Stimulated activated CD4-positive, alpha-beta T cell treated with anti-CD3 and anti-CD28 coated beads, TNF-alpha, amount 100 ng/mL, for 4 hours (primary cell): Measurements from ENCODE around the gene HSPG2.
"Not testable (repeated sequence)": the region's sequence is repeated elsewhere in the genome, so short reads cannot be mapped to it uniquely, and the experiment has no call there.

ENCODE experiments used
- DNase-seq, 3 experiments: peaks; one replicate each; pipeline ENCODE4 v3.0.0-alpha.2; 2020; ENCODE audit warnings: low read depth in 3 of 3

HSPG2 gene

DNA sequence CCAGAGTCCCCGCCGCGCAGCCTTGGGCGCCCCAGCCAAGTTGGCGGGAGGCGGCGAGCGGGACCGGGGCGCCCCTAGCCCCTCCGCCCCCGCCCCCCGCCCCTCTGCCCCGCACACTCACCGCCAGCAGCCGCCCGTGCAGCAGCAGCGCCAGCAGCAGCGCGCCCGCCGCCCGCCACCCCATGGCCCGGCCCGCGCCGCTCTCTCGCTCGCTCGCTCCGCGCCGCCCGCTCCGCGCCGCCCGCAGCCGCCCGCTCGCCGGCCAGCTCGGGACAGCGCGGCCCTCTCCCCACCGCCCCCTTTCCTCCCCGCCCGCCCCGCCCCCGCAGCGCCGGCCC is at the start of gene HSPG2:
TSS of gene HSPG2 (minus strand) at position 277 of the 338 bp plus-strand sequence. CDS start at position 184, 93 bp downstream.
- DNase-seq, result no peak

DNA sequence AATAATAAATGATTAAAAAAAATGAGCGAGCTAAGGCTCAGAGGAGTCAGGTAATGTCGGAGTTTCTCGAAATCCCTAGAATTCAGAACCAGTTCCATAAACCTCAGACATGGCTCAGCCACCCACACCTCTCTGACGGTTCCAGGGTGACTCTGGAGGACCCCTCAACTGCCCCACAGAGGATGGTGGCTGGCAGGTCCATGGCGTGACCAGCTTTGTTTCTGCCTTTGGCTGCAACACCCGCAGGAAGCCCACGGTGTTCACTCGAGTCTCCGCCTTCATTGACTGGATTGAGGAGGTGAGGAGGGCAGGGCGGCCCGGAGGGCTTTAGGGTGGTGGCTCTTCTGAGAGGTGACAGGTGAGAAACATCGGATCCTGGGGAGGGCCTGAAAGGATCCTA is 49.3 kb upstream of the HSPG2 start:
- DNase-seq, result not testable (repeated sequence)

DNA sequence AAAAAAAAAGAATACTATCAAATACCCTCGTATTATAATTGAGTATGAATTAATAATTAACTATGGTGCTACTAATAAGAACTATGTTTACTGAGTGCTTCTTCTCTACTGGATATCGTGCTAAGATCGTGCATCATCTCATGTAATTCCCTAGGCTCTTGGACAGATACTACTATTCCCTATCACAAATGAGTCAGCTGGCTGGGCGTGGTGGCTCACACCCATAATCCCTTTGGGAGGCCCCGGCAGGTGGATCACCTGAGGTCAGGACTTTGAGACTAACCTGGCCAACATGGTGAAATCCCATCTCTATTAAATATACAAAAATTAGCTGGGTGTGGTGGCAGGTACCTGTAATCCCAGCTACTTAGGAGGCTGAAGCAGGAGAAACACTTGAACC is 48.8 kb upstream of the HSPG2 start:
- DNase-seq, result not testable (repeated sequence)

DNA sequence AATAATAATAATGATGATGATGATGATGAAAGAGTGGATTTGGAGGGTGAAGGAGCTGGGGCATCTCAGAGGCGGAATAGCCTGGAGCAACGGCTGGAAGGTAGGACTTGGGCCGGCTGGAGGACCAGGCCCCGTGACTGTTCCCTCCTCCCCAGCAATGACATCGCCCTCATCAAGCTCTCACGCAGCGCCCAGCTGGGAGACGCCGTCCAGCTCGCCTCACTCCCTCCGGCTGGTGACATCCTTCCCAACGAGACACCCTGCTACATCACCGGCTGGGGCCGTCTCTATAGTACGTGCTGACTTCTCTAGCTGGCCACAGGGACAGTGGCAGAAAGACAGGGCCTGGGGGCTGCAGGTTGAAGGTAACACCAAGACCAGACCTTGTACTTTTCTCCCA is 46.4 kb upstream of the HSPG2 start:
- DNase-seq, result not testable (repeated sequence)

DNA sequence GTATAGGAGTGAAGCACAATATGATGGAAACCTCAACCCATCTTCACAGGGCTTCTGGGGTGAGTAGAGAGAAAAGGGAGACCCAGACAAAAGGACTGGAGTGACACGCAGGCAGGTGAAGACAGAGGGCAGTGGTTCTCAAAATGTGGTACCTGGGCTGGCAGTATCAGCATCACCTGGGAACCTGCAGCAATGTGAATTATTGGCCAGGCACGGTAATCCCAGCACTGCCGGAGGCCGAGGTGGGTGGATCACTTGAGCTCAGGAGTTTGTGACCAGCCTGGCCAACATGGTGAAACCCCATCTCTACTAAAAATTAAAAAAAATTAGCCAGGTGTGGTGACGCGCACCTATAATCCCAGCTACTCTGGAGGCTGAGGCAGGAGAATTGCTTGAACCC is 45.0 kb upstream of the HSPG2 start:
- DNase-seq, result not testable (repeated sequence)

DNA sequence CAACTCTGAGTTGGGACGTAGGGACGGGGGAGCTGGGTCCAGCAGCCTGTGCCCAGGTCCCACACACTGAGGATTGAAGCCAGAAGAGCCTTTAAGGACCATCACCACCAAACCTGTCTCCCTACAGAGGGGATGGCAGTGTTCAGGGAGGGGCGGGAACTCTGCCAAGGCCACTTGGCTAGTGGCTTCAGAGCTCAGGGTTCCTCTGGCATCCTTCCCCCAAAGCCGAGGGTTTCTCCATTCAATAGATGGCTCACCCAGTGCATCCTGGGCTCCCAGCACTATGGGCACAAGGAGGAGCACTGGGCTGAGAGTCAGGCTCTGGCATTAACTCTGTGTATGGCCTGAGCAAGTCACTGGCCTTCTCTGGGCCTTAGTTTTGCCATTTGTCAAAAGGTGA is 44.1 kb upstream of the HSPG2 start:
- DNase-seq, result not testable (repeated sequence)

DNA sequence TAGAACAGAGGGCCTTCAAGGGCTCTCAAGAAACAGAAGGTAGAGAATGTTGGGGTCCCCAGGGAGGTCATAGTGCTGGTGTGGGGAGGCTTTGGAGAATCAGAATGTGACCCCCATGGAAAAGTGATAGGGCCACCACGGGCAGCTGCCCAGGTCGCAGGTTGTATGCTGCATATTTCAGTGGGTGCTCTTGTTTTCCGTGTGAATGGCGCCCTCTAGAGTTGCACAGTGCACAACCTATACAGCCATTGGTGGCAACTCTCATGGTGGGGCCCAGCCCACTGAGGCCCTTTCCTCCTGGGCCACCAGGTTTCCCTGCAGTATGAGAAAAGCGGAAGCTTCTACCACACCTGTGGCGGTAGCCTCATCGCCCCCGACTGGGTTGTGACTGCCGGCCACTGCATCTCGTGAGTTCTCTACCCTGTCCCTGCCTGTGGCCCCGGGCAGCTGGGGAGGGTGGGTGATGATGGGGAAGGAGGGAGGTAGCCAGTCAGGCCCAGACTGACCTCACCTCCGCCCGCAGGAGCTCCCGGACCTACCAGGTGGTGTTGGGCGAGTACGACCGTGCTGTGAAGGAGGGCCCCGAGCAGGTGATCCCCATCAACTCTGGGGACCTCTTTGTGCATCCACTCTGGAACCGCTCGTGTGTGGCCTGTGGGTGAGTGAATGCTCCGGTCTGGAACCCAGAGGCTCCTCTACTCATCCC is 43.6 kb upstream of the HSPG2 start:
- DNase-seq, result not testable (repeated sequence)

DNA sequence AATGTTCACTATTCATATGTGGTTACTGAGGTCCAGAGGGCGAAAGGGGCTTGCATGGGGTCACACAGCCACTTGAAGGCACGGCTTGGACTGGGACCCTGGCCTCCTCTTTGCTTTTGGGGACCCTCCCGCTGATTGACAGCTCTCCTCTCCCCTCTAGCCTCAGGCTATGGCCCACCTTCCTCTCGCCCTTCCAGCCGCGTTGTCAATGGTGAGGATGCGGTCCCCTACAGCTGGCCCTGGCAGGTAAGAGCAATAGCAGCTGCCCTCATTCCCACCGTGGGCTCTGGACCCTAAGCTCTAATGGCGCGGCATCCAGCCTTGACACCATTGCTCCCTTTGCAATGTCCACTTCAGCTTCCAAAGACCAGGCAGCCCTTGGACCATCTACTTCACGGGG is 41.1 kb upstream of the HSPG2 start:
- DNase-seq, result not testable (repeated sequence)

DNA sequence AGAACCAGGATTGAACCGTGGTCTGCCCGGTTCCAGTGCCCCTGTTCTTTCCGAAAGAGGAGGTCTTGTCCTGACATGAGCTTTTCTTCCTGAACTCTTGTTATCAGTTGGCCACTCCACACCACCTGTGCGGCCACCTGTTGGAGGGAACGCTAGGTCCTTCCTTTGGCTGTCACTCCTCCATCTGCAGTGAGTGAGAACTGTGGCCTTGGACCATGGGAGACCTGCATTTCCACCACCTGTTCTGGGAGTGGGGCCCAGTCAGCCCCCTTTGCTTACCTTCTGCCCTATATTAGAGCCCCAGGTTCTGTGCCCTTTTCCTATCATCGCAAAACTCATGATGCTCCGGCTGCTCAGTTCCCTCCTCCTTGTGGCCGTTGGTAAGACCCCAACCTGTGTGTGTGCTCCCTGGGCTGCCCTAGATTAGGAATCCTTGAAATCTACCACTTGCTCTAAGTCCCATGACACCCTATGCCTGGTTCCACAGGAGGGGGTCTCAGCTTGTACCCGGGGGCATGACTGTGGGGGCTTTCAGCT is 39.7 kb upstream of the HSPG2 start, which contains the start of gene CELA3B:
TSS of gene CELA3B (plus strand) at position 320 of the 537 bp plus-strand sequence. CDS start at position 338, 18 bp downstream.
- not testable (repeated sequence) for DNase-seq

DNA sequence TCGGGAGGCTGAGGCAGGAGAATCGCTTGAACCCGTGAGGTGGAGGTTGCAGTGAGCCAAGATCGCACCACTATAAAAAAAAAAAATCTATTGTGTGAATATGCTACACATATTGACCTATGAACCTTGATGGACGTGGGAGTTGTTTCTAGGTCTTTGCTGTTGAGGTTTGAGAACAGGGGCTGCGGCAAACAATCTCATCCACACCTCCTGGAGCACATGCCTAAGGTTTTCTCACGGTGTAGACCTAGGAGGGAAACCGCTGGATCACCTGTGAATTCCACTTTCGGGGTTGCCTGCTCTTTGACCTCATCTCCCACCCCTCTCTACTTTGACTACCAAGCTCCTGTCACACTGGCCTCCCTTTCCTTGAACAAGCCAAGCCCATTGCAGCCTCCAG is 38.2 kb upstream of the HSPG2 start:
- DNase-seq, result not testable (repeated sequence)

DNA sequence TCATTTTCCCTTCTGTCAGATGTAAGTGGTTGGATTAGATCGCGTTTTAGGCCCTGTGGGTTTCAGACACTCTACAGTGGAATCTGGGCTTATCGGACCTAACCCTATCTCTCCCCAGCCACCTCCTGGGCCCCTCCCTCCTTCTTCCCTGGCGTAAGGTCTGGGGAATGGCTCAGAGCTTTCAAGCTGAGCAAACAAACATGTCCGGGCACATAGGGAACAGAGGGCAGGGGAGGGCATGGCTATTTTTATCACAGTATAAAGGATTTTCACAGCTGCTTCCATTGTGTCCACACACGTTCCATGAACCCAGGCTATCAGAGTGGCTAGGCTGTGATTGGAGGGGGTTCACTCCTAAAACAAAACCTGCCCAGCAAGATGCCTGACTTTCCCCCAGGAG is 37.6 kb upstream of the HSPG2 start:
- not testable (repeated sequence) for DNase-seq

DNA sequence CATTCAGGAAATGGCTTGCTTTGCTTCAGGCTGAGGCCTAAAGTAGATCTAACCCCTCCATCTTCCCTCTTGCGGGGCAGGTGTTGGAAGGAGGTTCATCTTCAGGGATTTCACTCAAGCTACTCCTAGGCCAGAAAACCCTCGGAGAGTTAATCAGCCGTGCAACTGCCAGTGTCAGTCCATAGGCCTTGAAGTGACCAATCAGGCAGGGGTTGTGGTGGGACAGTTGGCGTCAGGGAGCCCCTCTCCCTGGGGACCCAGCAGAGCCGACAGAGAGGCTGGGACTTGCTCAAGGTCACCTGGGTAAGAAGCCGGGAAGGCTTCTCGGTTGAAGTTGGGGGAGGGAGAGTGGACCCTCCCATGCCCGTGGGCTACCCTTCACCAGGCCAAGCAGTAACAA is 36.8 kb upstream of the HSPG2 start:
- not testable (repeated sequence) for DNase-seq

DNA sequence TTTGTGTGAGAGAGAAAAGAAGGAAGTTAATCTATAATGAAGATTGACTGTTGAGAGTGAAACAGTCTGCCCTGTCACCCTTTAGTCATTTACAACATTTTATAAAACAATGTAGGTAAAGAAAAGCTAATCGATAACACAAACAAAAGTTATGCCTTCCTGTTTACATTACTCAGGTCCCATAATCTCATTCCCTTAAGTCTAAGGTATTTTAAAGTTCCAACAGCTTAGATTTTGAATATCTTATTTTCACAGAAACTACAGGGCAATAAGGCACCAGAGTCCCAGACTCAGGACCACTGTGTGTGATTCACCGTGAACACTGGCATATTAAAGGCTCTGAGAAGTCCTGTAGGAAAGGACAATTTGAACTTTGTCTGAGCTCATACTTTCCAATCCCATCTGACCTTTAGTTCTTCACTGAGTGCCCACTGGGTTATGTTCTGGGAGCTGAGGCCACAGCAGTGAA is 35.9 kb upstream of the HSPG2 start:
- not testable (repeated sequence) for DNase-seq

DNA sequence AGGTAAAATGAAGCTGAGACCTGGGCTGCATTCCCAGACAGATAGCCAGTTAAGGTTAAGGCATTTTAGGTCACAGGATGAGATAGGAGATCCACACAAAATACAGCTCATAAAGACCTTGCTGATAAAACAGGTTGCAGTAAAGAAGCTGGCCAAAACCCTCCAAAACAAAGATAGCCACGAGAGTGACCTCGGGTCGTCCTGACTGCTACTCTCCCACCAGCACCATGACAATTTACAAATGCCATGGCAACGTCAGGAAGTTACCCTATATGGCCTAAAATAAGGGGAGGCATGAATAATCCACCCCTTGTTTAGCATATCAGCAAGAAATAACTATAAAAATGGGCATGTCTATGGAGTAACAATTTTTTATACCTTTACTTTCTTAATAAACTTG is 33.4 kb upstream of the HSPG2 start:
- DNase-seq, result not testable (repeated sequence)

DNA sequence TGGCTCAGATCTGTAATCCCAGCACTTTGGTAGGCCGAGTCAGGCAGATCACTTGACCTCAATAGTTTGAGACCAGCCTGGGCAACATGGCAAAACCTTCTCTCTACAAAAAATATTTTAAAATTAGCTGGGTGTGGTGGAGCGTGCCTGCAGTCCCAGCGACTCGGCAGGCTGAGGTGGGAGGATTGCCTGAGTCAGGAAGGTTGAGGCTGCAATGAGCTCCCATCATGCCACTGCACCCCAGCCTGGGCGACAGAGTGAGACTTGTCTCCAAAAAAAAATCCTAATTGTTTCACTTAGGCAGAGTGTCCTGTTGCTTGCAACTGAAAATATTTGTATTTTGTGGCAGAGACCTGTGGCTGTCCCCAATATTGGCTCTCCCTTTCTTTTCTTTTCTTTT is 32.0 kb upstream of the HSPG2 start:
- not testable (repeated sequence) for DNase-seq

DNA sequence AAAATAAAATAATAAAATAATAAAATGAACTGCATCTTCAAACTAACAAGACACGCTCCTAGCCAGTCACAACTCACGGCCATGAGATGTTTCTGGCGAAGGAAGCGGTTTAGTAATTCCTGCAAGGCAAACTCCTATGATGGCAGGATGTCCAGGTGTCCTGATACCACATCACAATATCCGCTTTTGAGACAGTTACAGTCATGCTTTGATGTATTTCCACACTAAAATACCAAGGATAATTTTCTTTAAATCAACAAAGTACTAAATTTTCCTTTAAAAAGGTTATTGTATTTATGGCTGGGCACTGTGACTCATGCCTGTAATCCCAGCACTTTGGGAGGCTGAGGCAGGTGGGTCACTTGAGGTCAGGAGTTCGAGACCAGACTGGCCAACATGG is 30.1 kb upstream of the HSPG2 start:
- not testable (repeated sequence) for DNase-seq

DNA sequence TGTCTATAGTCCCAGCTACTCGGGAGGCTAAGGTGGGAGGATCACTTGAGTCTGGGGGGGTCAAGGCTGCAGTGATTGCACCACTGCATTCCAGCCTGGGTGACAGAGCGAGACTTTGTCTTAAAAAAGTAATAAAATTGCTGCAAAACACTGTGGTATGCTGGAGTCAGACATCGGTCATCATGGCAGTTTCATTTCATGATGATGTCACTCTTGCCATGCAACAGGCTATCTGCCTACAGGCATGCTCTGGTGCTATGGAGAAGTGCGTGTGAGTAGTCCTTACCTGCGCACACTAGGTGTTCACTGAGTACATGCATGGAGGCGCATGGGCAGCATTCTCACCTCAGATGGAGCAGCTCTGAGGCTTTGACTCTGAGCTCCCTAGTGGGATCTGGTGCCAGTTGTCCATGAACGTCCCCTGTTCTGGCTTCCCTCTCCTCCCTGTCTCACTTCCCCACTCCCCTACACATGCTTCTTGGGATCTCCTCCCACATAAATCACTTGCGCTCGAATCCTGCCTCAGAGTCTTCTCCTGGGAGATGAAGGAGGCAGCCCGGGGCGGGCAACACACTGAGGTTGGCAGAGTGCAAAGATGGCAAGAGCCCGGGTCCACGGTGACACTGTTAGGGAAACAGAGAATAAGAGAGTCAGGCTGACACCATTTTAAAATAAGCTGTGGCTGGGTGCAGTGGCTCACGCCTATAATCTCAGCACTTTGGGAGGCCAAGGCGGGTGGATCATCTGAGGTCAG is 29.3 kb upstream of the HSPG2 start:
- no peak for DNase-seq

DNA sequence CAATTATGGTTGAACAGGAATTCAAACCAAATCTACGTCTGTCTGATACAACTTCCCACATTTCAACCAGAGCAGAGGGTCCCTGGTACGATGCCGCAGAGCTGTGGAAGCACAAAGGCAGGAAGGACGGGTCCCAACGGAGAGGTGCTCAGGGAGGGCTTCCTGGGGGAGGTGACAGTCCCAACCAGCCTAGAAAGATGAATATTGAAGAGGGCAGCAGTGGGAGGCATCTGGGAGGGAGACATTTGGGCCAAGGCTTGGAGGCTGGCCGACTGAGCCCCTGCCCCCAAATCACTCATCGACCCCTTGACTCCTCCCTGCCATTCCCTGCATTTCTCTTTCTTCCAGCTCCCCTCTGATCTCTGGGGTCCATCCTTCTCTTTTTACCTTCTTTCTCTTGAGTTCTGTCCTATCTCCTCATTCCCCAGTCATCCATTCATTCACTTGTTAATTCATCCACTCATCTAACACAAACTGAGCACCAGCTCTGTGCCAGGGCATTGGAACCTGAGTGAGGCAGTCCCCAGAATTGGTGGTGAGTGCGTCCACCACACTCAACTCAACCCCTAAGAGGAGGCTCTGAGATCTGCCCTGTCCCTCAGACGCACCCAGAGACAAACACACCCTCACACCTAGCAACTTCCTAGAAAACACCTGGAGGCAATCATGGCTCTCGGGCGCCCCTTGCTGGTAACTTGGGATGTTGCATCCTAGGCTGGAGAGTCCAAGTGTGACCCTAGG is 26.5 kb upstream of the HSPG2 start:
- peak; percentile 66 to 74 (median 71) for DNase-seq

DNA sequence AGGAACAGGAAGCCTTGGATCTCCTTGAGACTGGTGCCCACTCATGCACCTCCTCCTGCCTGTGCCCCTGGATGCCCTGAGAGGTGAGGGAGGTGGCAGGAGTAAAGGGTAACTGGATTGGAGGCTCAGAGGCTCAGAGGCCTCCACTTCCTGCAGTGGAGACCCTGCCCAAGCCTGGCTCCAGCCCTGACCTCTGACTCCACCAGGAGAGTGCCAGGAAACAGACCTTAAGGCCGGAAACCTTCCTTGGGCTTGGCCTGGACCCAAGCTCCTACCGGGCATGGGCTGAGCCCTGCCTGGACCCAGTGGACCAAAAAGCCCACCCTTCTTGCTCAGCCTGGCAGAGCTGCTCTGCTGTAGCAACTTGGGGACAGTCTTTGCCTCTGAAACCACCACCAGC is 24.7 kb upstream of the HSPG2 start:
- DNase-seq, result no peak

DNA sequence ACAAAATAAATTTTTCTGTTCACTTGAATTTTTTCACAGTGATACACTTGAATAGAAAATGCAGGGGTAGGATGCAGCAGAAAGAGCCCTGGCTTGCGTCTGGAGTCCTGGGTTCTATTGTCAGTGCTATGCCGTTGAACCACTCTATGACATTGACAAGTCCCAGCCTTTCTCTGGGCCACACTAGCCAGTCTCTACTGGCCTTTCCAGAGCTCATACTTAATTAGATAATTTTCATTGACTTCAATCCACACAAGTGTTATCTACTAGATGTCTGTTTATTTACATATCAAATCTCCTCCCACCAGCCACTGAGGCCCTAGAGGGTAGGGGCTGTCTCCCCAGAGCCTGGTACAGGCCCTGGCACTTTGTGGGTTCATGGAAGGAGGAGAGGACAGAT is 24.2 kb upstream of the HSPG2 start:
- DNase-seq, result no peak

DNA sequence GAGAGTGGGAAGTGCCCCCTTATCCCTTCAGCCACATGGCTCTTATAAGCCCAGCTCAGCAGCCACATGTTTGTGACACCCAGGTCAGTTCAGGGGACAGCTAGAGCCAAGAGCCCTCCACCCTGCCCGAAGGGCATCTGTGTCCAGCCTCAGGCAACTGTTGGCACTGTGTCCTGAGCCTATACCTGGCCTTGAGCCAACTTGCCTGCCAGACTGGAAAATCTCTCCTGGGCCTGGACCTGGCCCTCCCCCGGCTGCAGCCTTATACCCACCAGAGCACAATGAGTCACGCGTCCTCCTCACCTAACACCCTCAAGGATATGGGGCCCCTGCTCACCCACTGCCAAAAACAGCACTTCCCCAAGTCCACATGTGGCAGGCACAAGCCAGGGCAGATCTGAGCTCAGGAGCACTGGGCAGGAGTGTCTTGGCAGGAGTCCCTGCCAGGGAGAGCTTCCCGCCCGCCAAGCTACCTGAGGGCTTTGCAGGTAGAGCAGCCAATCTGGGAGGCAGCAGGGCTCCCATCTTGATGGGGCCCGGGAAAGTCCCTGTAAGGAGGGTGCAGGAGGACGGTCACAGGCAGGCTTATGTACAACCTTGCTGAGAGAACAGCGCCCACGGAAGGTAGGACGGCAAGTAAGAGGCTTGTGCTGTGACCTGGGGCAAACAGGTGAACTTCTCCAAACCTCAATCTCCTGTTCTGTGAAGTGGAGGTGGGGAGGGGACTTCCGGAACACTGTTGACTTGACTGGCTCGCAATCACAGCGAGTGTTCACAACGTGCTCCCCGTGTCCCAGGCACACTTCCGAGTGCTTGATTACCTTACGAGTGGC is 19.8 kb upstream of the HSPG2 start:
- peak in 2 of 3 experiments; percentile 27 to 55 for DNase-seq
